Astrocyte (in vitro differentiated cells and primary cell): ENCODE data around the gene PRKCE. TPM values are rescaled to one million over a fixed set of nuclear protein-coding genes. Genes with fewer than 3 reads are reported as not detected.

Experiments
- DNase-seq: peaks from one replicate; pipeline ENCODE4 v3.0.0-alpha.2; 2010; ENCODE audit warnings: low read depth
- FAIRE-seq: peaks from 2 replicates; lab custom pipeline; 2011; peaks lifted over from hg19 to GRCh38; lab: Jason Lieb, UNC
- H2AFZ ChIP-seq: 2 replicates; pipeline ENCODE4 v1.6.0; 2012; ENCODE audit warnings: low read depth, low read length, inconsistent platforms
- H3K27ac ChIP-seq: 2 replicates; pipeline ENCODE4 v1.5.1; 2011; ENCODE audit warnings: low read depth, low read length, inconsistent platforms
- H3K27me3 ChIP-seq: 2 replicates; pipeline ENCODE4 v1.6.0; 2011; ENCODE audit warnings: low read length, inconsistent platforms; ENCODE audit not compliant: insufficient read depth
- H3K36me3 ChIP-seq: 2 replicates; pipeline ENCODE4 v1.5.1; 2011; ENCODE audit warnings: low read length, inconsistent platforms; ENCODE audit not compliant: insufficient read depth
- H3K4me1 ChIP-seq: 2 replicates; pipeline ENCODE4 v1.5.1; 2011; ENCODE audit warnings: low read length, inconsistent platforms; ENCODE audit not compliant: insufficient read depth
- H3K4me2 ChIP-seq: 2 replicates; pipeline ENCODE4 v1.6.0; 2012; ENCODE audit warnings: low read length, inconsistent platforms
- H3K4me3 ChIP-seq: 2 replicates; pipeline ENCODE4 v1.5.1; 2011; ENCODE audit warnings: low read depth, mild to moderate bottlenecking, low read length, inconsistent platforms; ENCODE audit not compliant: insufficient read depth
- H3K79me2 ChIP-seq: 2 replicates; pipeline ENCODE4 v1.6.0; 2012; ENCODE audit warnings: mild to moderate bottlenecking, low read length, inconsistent platforms; ENCODE audit not compliant: insufficient read depth
- H3K9ac ChIP-seq: 2 replicates; pipeline ENCODE4 v1.6.0; 2012; ENCODE audit warnings: mild to moderate bottlenecking, low read length, inconsistent platforms
- H3K9me3 ChIP-seq: 2 replicates; pipeline ENCODE4 v1.5.1; 2012; ENCODE audit warnings: low read depth, mild to moderate bottlenecking, low read length, inconsistent platforms; ENCODE audit not compliant: insufficient read depth
- H4K20me1 ChIP-seq: 2 replicates; pipeline ENCODE4 v1.6.0; 2012; ENCODE audit warnings: low read length, inconsistent platforms; ENCODE audit not compliant: insufficient read depth
- H3K27ac Mint-ChIP-seq: one replicate; pipeline ENCODE4 v1.8.0; 2021; ENCODE audit warnings: mild to moderate bottlenecking, mixed read lengths; ENCODE audit not compliant: unreplicated experiment
- H3K27me3 Mint-ChIP-seq: one replicate; pipeline ENCODE4 v1.8.0; 2021; ENCODE audit warnings: low read depth, mixed read lengths; ENCODE audit not compliant: unreplicated experiment
- H3K36me3 Mint-ChIP-seq: one replicate; pipeline ENCODE4 v1.8.0; 2021; ENCODE audit warnings: low read depth, mixed read lengths; ENCODE audit not compliant: unreplicated experiment
- H3K4me1 Mint-ChIP-seq: one replicate; pipeline ENCODE4 v1.8.0; 2021; ENCODE audit warnings: low read depth, mixed read lengths; ENCODE audit not compliant: unreplicated experiment
- H3K4me3 Mint-ChIP-seq: one replicate; pipeline ENCODE4 v1.8.0; 2021; ENCODE audit warnings: mild to moderate bottlenecking, moderate library complexity, mixed read lengths; ENCODE audit not compliant: unreplicated experiment
- H3K9me3 Mint-ChIP-seq: one replicate; pipeline ENCODE4 v1.8.0; 2021; ENCODE audit warnings: mild to moderate bottlenecking, mixed read lengths; ENCODE audit not compliant: unreplicated experiment
- EZH2 ChIP-seq: IDR thresholded peaks from 2 replicates; pipeline ENCODE4 v1.6.1; 2012; ENCODE audit warnings: mild to moderate bottlenecking, low read length, inconsistent platforms; ENCODE audit not compliant: insufficient read depth
- total RNA-seq: library from RNA; stranded (reverse); gene quantifications from 2 replicates; pipeline ENCODE4 v1.2.1, GENCODE V29; 2021
- TF ChIP-seq, protein P1 (sequence below): IDR thresholded peaks from 2 replicates; pipeline ENCODE4 v1.5.1; 2011; ENCODE audit warnings: low read depth, mild to moderate bottlenecking, inconsistent platforms, low read length, moderate library complexity; ENCODE audit not compliant: insufficient read depth

The PRKCE gene
- total RNA-seq, 1 donor from 2014 or later = 12.8 TPM

DNA sequence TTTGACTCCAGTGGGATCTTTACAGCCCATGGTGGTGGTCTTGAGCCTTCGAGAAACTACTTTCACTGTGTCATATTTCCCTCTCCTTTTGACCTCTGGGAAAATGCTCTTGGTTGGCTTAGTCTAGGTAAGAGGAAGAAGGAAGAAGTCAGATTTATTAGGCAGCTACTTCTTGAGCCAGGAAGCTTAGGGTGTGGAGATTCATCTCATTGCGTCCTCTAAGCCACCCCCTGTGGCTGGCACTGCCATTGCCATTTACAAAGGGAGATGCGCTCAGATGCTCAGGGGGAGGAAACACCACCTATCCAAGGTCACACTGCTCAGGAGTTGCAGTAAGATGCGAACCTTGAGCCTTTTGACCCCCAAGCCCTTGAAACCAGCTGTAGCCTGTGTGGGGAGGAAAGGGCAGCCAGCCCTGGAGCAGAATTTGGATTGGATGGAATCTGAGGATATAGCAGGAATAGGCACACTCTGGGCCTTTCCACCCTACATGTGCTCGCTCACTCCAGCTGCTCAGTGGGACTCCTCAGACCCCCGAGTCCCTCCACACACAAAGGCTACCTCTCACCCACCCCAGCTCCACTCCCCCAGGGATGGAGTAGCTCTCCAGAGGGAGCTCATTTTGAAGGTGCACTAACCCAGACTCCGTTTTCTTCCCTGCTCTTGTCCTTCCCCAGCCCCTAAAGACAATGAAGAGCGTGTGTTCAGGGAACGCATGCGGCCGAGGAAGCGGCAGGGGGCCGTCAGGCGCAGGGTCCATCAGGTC lies 324.5 kb downstream of the PRKCE start:
- Mint-ChIP-seq H3K27me3 (peaks cover 13% of the 10 kb centered on the region), H3K36me3 (peaks cover 4% of the 10 kb centered on the region), H3K4me3 (no peak overlapping the region), H3K9me3 (no peaks in the 10 kb centered on the region), H3K4me1 (no peaks in the 10 kb centered on the region), H3K27ac (no peak overlapping the region)
- Histone ChIP-seq H3K4me3 (no peak overlapping the region), H3K36me3 (no peaks in the 10 kb centered on the region), H2AFZ (no peak overlapping the region), H4K20me1 (no peaks in the 10 kb centered on the region), H3K27ac (no peak overlapping the region), H3K79me2 (no peaks in the 10 kb centered on the region), H3K9ac (no peak overlapping the region), H3K4me2 (no peak overlapping the region), H3K27me3 (no peaks in the 10 kb centered on the region), H3K4me1 (no peaks in the 10 kb centered on the region), H3K9me3 (peaks cover 2% of the 10 kb centered on the region)
- FAIRE-seq (no peak), DNase-seq (no peak)
- TF ChIP-seq, protein P1, sequence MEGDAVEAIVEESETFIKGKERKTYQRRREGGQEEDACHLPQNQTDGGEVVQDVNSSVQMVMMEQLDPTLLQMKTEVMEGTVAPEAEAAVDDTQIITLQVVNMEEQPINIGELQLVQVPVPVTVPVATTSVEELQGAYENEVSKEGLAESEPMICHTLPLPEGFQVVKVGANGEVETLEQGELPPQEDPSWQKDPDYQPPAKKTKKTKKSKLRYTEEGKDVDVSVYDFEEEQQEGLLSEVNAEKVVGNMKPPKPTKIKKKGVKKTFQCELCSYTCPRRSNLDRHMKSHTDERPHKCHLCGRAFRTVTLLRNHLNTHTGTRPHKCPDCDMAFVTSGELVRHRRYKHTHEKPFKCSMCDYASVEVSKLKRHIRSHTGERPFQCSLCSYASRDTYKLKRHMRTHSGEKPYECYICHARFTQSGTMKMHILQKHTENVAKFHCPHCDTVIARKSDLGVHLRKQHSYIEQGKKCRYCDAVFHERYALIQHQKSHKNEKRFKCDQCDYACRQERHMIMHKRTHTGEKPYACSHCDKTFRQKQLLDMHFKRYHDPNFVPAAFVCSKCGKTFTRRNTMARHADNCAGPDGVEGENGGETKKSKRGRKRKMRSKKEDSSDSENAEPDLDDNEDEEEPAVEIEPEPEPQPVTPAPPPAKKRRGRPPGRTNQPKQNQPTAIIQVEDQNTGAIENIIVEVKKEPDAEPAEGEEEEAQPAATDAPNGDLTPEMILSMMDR = no peak
- no peak for TF ChIP-seq EZH2

DNA sequence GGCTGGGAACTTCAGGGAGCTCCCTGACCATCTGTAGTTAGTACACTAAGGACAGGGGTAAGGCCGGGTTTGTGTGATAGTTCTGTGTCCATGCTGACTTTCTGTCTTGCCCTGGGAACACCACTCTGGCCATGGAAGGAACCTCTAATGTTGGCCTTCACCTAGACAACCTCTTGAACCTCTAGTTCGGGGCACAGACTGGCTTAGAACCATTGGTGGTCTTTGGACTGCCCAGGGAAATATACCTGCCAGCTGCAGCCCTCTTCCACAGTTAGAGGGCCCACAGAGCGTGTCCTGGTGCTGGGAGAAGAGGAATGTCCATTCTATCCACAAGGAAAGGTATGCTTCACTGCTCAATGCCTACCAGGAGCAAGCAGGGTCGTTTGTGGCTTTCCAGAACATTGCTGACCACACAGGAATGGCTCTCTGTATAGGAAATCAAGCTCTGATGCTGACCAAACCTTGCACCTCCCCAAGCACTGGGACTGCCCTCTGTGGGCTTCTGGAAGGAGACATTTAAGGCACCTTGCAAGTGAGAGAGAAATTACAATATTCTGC lies 326.9 kb downstream of the PRKCE start:
- DNase-seq = no peak
- Histone ChIP-seq H3K36me3 (no peaks in the 10 kb centered on the region), H3K27me3 (no peaks in the 10 kb centered on the region), H3K4me1 (no peaks in the 10 kb centered on the region), H3K4me3 (no peak overlapping the region), H3K9ac (no peak overlapping the region), H3K79me2 (no peaks in the 10 kb centered on the region), H3K27ac (no peak overlapping the region), H3K9me3 (no peaks in the 10 kb centered on the region), H2AFZ (no peak overlapping the region), H3K4me2 (no peak overlapping the region), H4K20me1 (no peaks in the 10 kb centered on the region)
- FAIRE-seq = no peak
- Mint-ChIP-seq H3K4me3 (no peak overlapping the region), H3K27me3 (peaks cover 16% of the 10 kb centered on the region), H3K9me3 (no peaks in the 10 kb centered on the region), H3K4me1 (no peaks in the 10 kb centered on the region), H3K27ac (no peak overlapping the region), H3K36me3 (peaks cover 11% of the 10 kb centered on the region)
- TF ChIP-seq, protein P1 = no peak
- no peak for TF ChIP-seq EZH2

- Mint-ChIP-seq H3K4me3 (no peak overlapping the region), H3K4me1 (no peaks in the 10 kb centered on the region), H3K36me3 (peaks cover 11% of the 10 kb centered on the region), H3K27me3 (peaks cover 18% of the 10 kb centered on the region), H3K27ac (no peak overlapping the region), H3K9me3 (no peaks in the 10 kb centered on the region)
- no peaks in the 10 kb centered on the region for H3K9me3 ChIP-seq
- TF ChIP-seq, protein P1 = no peak
- no peak for TF ChIP-seq EZH2
- no peaks in the 10 kb centered on the region for H4K20me1 ChIP-seq
- H3K27me3 ChIP-seq = no peaks in the 10 kb centered on the region
- H3K27ac ChIP-seq = no peak overlapping the region
- no peak overlapping the region for H2AFZ ChIP-seq
- no peaks in the 10 kb centered on the region for H3K79me2 ChIP-seq
- H3K4me1 ChIP-seq = no peaks in the 10 kb centered on the region
- FAIRE-seq = no peak
- DNase-seq = no peak
- no peak overlapping the region for H3K4me3 ChIP-seq
- H3K36me3 ChIP-seq = no peaks in the 10 kb centered on the region
- no peak overlapping the region for H3K4me2 ChIP-seq
- H3K9ac ChIP-seq = no peak overlapping the region
Observed at GRCh38 chr2:45979065-45979464, 327.6 kb downstream of the PRKCE start.
